ENCODE results near the gene HLA-C. TPM values are rescaled to one million over a fixed set of nuclear protein-coding genes. Genes with fewer than 3 reads are reported as not detected.

HLA-C gene
- total RNA-seq, 2 donors from 2014 or later, result 410 to 411 TPM

DNA sequence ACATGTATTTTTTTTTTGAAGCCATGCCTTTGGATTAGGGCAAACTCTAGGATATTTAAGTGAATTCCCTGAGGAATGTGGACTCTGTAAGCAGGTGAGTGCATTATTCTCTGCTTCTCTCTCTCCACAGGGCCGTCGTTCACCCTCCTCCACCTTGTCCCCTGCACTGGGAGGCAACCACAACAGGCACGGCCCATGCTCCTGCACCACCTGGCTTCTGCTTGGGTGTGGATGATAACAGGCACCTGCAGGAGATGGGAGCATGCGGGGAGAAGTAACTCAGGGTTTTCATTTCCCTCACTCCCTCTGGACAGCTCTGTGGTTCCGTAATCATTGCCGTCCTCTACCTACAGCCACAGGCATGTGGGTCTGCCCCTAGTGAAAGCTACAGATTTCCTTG, 43.4 kb downstream of the HLA-C start:
- DNase-seq (ENCODE audit: low spot score), result no peak
- intact Hi-C loops (cut with DNase I), result loop anchor here in 1 of 2 donors (10.0 kb wide), 1 partner anchor 76 kb away; no protein-coding TSS in a partner anchor

DNA sequence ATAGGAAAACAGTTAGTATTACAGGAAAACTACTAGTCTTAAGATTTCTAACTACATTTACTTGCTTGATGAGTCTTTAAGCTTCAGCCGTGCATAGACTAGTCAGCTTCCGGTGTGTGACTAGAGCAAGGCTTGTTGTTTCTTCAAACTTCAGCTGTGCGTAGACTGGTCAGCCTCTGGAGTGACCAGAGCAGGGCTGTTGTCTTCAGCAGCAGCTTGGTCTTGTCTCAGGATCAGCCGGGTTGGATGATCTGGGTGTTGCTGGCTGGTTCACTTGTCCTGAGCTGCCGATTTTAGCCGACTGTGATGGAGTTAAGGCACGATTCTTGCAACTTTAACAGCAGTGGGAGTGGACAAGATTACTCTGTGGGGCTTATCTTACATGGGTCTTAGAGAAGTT, 44.7 kb downstream of the HLA-C start:
- intact Hi-C loops (cut with DNase I), result loop anchor here in 1 of 2 donors (10.0 kb wide), 1 partner anchor 78 kb away; no protein-coding TSS in a partner anchor
- DNase-seq (ENCODE audit: low spot score), result no peak

DNA sequence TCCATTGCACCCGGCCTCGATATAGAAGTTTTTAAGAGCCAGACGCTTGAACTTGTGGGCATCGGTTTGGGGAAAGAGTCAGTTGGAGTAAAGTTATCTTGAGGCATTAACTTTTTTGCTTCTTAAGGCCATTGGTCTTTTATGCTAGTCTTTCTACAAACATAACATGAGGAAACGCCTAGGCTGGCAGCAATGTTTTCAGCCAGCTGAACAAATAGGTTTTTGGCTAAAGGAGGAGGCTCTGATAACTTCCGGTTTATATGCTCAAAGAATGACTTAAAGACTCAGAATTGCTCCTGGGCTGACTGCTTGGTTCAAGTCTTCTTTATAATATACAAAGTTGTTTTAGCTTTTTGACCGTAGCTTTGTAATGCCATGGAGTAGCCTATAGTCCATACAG, 46.2 kb downstream of the HLA-C start:
- intact Hi-C loops (cut with DNase I), result loop anchor here in 1 of 2 donors (10.0 kb wide), 1 partner anchor 79 kb away; no protein-coding TSS in a partner anchor
- DNase-seq (ENCODE audit: low spot score), result no peak

DNA sequence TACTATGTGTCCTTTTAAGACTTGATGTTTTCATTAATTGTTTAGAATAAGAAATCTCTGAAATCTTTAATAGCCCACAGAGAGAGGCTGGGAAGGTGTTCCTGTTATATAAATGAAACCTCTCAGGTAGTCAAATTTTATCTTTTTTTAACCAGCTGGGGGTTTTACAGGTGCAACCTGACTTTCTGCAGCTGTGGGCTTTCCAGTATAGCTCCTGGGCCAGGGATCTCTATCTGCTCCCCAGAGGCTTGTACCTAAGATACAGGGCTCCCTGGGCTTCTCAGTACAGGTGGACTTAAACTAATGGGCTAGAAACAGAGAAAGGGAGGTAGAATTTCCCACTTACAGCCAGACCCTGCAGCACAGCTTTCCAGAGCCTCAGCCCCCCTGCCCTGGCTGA, 49.4 kb downstream of the HLA-C start:
- intact Hi-C loops (cut with DNase I), result loop anchor here in 1 of 2 donors (10.0 kb wide), 1 partner anchor 82 kb away; no protein-coding TSS in a partner anchor
- no peak for DNase-seq (ENCODE audit: low spot score)

Other genes starting within 250 kb of the HLA-C start
- gene C6orf15, start 159.5 kb downstream of the HLA-C start, total RNA-seq, result not detected
- 1 to 10 TPM; 1.9 to 2.1 TPM for gene PSORS1C1, start 157.3 kb downstream of the HLA-C start, total RNA-seq
- gene CDSN, start 151.6 kb downstream of the HLA-C start, total RNA-seq, result not detected
- not detected for gene PSORS1C2, start 133.0 kb downstream of the HLA-C start, total RNA-seq
- 10 to 100 TPM in 1 of 2 donors, 1 to 10 TPM in 1; 9.6 to 13.4 TPM for gene CCHCR1, start 114.3 kb downstream of the HLA-C start, total RNA-seq
- 1 to 10 TPM; 3.0 to 4.8 TPM for gene TCF19, start 113.5 kb downstream of the HLA-C start, total RNA-seq
- not detected for gene POU5F1, start 101.4 kb downstream of the HLA-C start, total RNA-seq
- gene HLA-B, start 85.1 kb upstream of the HLA-C start, total RNA-seq, result 100 to 1,000 TPM; 525 to 620 TPM
- gene MICA, start 131.5 kb upstream of the HLA-C start, total RNA-seq, result 10 to 100 TPM; 16.5 to 20.5 TPM
- 1 to 10 TPM; 2.9 to 4.1 TPM for gene MICB, start 226.1 kb upstream of the HLA-C start, total RNA-seq